Measurements from ENCODE around the gene UTS2R. TPM values are rescaled to one million over a fixed set of nuclear protein-coding genes. Genes with fewer than 3 reads are reported as not detected.

UTS2R gene
- polyA plus RNA-seq, 1 donor (not counting 4 experiments of a cell fraction or from before 2014, with no cell fraction given), result not detected

DNA sequence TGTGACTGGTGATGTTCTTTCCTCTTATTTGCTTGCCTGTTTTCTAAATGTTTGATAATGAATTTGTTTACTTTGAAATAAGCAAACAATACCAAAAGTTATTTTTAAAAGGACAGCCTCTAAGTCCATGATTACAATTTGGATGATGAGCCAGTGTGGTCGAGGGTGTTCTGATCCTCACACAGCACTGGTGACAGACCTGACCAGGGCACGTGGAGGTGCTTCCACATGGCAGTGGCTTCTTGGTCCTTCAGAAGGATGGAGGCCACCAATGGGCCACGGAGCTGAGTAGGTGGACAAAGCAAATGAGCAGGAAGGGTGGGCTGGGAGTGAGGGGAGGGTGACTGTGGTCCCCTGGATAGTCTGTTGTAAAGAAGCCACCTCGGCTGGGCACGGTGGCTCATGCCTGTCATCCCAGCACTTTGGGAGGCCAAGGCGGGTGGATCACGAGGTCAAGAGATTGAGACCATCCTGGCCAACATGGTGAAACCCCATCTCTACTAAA, 16.7 kb upstream of the UTS2R start:
- Histone ChIP-seq H3K4me2 (ENCODE audit: control insufficient read depth, extremely low read depth, insufficient read depth, low read depth, low read length) (no peak overlapping the region), H3K79me2 (ENCODE audit: control insufficient read depth, insufficient read depth, low read length) (no peaks in the 10 kb centered on the region), H3K4me1 (ENCODE audit: control insufficient read depth, extremely low read depth, insufficient read depth, low read length) (peaks cover 14% of the 10 kb centered on the region), H3K36me3 (ENCODE audit: control insufficient read depth in 2 of 2, extremely low read depth in 1 of 2, insufficient read depth in 2 of 2, low read length in 2 of 2) (no peaks in the 10 kb centered on the region), H3K9me3 (ENCODE audit: control insufficient read depth, low read depth, low read length) (no peaks in the 10 kb centered on the region), H3K27me3 (ENCODE audit: control insufficient read depth, extremely low read depth, insufficient read depth, low read length) (peaks cover 17% of the 10 kb centered on the region), H2AFZ (ENCODE audit: control insufficient read depth, low read length) (no peak overlapping the region), H4K20me1 (ENCODE audit: control insufficient read depth, extremely low read depth, insufficient read depth, low read length) (peaks cover 4% of the 10 kb centered on the region), H3K4me3 (ENCODE audit: control insufficient read depth in 2 of 3, extremely low read depth in 1 of 3, insufficient read depth in 2 of 3, low read depth in 1 of 3, low read length in 3 of 3) (no peak overlapping the region), H3K27ac (ENCODE audit: control insufficient read depth, insufficient read depth, low read length) (no peak overlapping the region), H3K9ac (ENCODE audit: control insufficient read depth, extremely low read depth, insufficient read depth, low read length) (no peak overlapping the region), H3K9me1 (ENCODE audit: control insufficient read depth, extremely low read depth, insufficient read depth, low read length) (no peaks in the 10 kb centered on the region)
- DNase-seq (ENCODE audit: low read depth, low spot score) (no peak), FAIRE-seq (no peak)
- dilution Hi-C loops (cut with MboI; ENCODE audit: extremely low pct_ligation_motif_present, low sequenced_read_pairs), result no loop called here
- no peak for TF ChIP-seq EZH2 (IDR thresholded peaks at IDR 0.05; ENCODE audit: low read length)
- TF ChIP-seq, protein P1, sequence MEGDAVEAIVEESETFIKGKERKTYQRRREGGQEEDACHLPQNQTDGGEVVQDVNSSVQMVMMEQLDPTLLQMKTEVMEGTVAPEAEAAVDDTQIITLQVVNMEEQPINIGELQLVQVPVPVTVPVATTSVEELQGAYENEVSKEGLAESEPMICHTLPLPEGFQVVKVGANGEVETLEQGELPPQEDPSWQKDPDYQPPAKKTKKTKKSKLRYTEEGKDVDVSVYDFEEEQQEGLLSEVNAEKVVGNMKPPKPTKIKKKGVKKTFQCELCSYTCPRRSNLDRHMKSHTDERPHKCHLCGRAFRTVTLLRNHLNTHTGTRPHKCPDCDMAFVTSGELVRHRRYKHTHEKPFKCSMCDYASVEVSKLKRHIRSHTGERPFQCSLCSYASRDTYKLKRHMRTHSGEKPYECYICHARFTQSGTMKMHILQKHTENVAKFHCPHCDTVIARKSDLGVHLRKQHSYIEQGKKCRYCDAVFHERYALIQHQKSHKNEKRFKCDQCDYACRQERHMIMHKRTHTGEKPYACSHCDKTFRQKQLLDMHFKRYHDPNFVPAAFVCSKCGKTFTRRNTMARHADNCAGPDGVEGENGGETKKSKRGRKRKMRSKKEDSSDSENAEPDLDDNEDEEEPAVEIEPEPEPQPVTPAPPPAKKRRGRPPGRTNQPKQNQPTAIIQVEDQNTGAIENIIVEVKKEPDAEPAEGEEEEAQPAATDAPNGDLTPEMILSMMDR (optimal IDR thresholded peaks at IDR 0.05 in 1 of 3, IDR thresholded peaks at IDR 0.05 in 1 of 3, conservative IDR thresholded peaks at IDR 0.05 in 1 of 3; ENCODE audit: extremely low read depth in 1 of 3, insufficient read depth in 2 of 3, low read length in 3 of 3), result no peak

DNA sequence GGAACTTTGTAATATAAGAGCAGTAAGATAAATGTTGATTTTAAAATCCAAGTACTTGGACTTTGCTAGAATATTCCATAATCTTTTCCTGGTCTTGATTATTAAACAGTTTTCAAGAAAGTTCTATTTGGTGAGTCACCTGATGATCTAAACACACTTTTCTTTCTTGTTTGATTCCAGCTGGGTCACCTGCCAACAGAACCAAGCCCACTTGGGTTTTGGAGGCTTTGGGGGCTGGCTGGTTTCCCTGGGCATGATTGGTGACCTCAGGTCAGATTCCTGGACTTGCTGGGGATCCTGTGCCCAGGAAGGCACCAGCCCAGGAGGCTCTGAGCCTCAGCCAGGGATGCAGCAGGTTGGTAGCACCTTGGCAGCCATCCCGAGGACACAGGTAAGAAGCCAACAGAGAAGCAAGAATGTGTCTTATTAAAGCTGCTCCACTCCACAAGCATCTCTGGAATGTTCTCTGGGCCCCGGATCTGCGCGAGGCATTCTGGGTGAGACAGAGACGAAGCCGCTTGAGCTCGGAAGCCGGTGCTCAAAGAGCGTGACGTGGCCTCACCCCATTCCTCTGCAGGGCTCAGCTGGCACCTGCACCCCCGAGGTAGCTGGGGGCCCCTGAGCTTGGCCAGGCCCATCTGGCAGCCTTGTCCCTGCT, 15.7 kb upstream of the UTS2R start:
- dilution Hi-C loops (cut with MboI; ENCODE audit: extremely low pct_ligation_motif_present, low sequenced_read_pairs), result no loop called here
- Histone ChIP-seq H2AFZ (ENCODE audit: control insufficient read depth, low read length) (peak overlapping the region; percentile 40), H3K9ac (ENCODE audit: control insufficient read depth, extremely low read depth, insufficient read depth, low read length) (no peak overlapping the region), H3K9me3 (ENCODE audit: control insufficient read depth, low read depth, low read length) (no peaks in the 10 kb centered on the region), H3K4me2 (ENCODE audit: control insufficient read depth, extremely low read depth, insufficient read depth, low read depth, low read length) (peak overlapping the region; percentile 70), H3K79me2 (ENCODE audit: control insufficient read depth, insufficient read depth, low read length) (no peaks in the 10 kb centered on the region), H3K9me1 (ENCODE audit: control insufficient read depth, extremely low read depth, insufficient read depth, low read length) (no peaks in the 10 kb centered on the region), H3K27ac (ENCODE audit: control insufficient read depth, insufficient read depth, low read length) (no peak overlapping the region), H4K20me1 (ENCODE audit: control insufficient read depth, extremely low read depth, insufficient read depth, low read length) (peaks cover 4% of the 10 kb centered on the region), H3K36me3 (ENCODE audit: control insufficient read depth in 2 of 2, extremely low read depth in 1 of 2, insufficient read depth in 2 of 2, low read length in 2 of 2) (no peaks in the 10 kb centered on the region), H3K4me3 (ENCODE audit: control insufficient read depth in 2 of 3, extremely low read depth in 1 of 3, insufficient read depth in 2 of 3, low read depth in 1 of 3, low read length in 3 of 3) (no peak overlapping the region), H3K27me3 (ENCODE audit: control insufficient read depth, extremely low read depth, insufficient read depth, low read length) (peaks cover 16% of the 10 kb centered on the region), H3K4me1 (ENCODE audit: control insufficient read depth, extremely low read depth, insufficient read depth, low read length) (peaks cover 14% of the 10 kb centered on the region)
- no peak for TF ChIP-seq EZH2 (IDR thresholded peaks at IDR 0.05; ENCODE audit: low read length)
- TF ChIP-seq, protein P1 (optimal IDR thresholded peaks at IDR 0.05 in 1 of 3, IDR thresholded peaks at IDR 0.05 in 1 of 3, conservative IDR thresholded peaks at IDR 0.05 in 1 of 3; ENCODE audit: extremely low read depth in 1 of 3, insufficient read depth in 2 of 3, low read length in 3 of 3), result no peak
- DNase-seq (ENCODE audit: low read depth, low spot score) (peak; percentile 57), FAIRE-seq (peak; percentile 46)
